Measurements from ENCODE around the gene RMND1.

RMND1 gene

GRCh38 chr6:151436300-151436699 lies 15.6 kb downstream of the RMND1 start:
- H3K4me3 ChIP-seq (ENCODE audit: low read depth, low read length), result no peak overlapping the region
- no peak for TF ChIP-seq CTCF (conservative IDR thresholded peaks at IDR 0.05; ENCODE audit: low read depth, low read length)
- DNase-seq (ENCODE audit: low read depth), result peak; percentile 26

GRCh38 chr6:151434369-151434768 lies 17.6 kb downstream of the RMND1 start:
- DNase-seq (ENCODE audit: low read depth), result no peak
- TF ChIP-seq CTCF (conservative IDR thresholded peaks at IDR 0.05; ENCODE audit: low read depth, low read length), result no peak

GRCh38 chr6:151432651-151433050 lies 19.3 kb downstream of the RMND1 start:
- no peak for TF ChIP-seq CTCF (conservative IDR thresholded peaks at IDR 0.05; ENCODE audit: low read depth, low read length)
- no peak for DNase-seq (ENCODE audit: low read depth)
- no peak overlapping the region for H3K4me3 ChIP-seq (ENCODE audit: low read depth, low read length)

More at GRCh38 chr6:151434369-151434768, 17.6 kb downstream of the RMND1 start:
- no peak overlapping the region for H3K4me3 ChIP-seq (ENCODE audit: low read depth, low read length)

GRCh38 chr6:151431337-151431736 lies 20.6 kb downstream of the RMND1 start:
- H3K4me3 ChIP-seq (ENCODE audit: low read depth, low read length), result no peak overlapping the region
- TF ChIP-seq CTCF (conservative IDR thresholded peaks at IDR 0.05; ENCODE audit: low read depth, low read length), result no peak
- peak; percentile 69 for DNase-seq (ENCODE audit: low read depth)

GRCh38 chr6:151430886-151431285 lies 21.0 kb downstream of the RMND1 start:
- peak; percentile 24 for TF ChIP-seq CTCF (conservative IDR thresholded peaks at IDR 0.05; ENCODE audit: low read depth, low read length)
- DNase-seq (ENCODE audit: low read depth), result peak; percentile 30
- H3K4me3 ChIP-seq (ENCODE audit: low read depth, low read length), result no peak overlapping the region

- DNase-seq (ENCODE audit: low read depth), result no peak
- H3K4me3 ChIP-seq (ENCODE audit: low read depth, low read length), result no peak overlapping the region
- TF ChIP-seq CTCF (conservative IDR thresholded peaks at IDR 0.05; ENCODE audit: low read depth, low read length), result no peak
These were observed 23.7 kb downstream of the RMND1 start for GRCh38 chr6:151428093-151428735.

GRCh38 chr6:151425561-151425960 lies 26.4 kb downstream of the RMND1 start:
- no peak for TF ChIP-seq CTCF (conservative IDR thresholded peaks at IDR 0.05; ENCODE audit: low read depth, low read length)
- DNase-seq (ENCODE audit: low read depth), result no peak
- H3K4me3 ChIP-seq (ENCODE audit: low read depth, low read length), result no peak overlapping the region
